Measurements from ENCODE around the gene PPARA.

DNA sequence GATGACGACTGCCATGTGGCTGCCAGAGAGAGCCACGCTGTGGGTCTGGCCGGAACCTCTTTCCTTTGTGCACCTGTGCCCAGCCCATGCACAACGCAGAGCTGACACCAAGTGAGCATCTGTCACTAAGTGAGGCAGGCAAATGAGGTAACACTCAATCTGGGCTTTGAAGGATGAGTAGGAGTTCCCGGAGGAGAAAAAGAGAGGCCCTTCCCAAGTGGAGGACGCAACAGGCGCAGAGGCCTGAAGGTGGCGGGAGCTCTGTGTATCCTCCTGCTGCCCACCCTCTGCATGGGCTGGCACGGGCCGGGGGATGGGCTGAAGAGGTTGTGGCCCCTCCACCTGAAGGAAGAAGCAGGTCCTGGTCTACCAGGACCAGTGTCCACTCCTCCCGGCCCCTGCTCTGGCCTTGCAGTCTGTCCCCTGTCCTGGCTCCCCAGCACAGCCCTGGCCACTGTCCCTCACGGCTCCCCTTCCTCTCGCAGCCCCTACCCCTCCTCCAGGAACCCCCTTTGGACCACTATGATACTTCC is 23.4 kb upstream of the PPARA start:
- TF ChIP-seq EP300 (IDR thresholded peaks at IDR 0.05) (no peak), POLR2A (IDR thresholded peaks at IDR 0.05) (no peak)
